Measurements from ENCODE around the gene AP1G2.

DNA sequence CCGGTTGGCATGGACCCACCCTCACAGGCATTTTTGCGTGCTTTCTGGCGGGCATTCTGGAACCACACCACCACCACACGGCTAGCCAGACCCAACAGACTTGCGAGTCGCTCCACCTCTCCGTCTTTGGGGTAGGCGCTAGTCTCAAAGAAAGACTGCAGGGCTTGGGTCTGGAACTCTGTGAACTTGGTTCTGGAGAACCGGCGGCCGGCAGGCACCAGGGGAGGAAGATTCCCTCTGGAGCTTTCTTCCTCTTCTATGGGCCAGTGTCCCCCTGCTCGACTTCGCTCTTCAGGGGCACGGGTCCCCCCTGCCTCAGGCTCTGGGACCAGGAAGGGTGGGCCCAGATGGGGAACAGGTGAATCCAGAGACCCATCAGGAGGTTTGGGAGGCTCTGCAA is 42.6 kb downstream of the AP1G2 start:
- TF ChIP-seq POLR2A (IDR thresholded peaks at IDR 0.05): no peak
- TF ChIP-seq, protein P1, sequence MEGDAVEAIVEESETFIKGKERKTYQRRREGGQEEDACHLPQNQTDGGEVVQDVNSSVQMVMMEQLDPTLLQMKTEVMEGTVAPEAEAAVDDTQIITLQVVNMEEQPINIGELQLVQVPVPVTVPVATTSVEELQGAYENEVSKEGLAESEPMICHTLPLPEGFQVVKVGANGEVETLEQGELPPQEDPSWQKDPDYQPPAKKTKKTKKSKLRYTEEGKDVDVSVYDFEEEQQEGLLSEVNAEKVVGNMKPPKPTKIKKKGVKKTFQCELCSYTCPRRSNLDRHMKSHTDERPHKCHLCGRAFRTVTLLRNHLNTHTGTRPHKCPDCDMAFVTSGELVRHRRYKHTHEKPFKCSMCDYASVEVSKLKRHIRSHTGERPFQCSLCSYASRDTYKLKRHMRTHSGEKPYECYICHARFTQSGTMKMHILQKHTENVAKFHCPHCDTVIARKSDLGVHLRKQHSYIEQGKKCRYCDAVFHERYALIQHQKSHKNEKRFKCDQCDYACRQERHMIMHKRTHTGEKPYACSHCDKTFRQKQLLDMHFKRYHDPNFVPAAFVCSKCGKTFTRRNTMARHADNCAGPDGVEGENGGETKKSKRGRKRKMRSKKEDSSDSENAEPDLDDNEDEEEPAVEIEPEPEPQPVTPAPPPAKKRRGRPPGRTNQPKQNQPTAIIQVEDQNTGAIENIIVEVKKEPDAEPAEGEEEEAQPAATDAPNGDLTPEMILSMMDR (IDR thresholded peaks at IDR 0.05): no peak
